ENCODE measurements around the gene CBX1. TPM values are rescaled to one million over a fixed set of nuclear protein-coding genes. Genes with fewer than 3 reads are reported as not detected.

The CBX1 gene
- total RNA-seq, 1 experiment from 2014 or later, result 157 TPM

- H3K27ac ChIP-seq (ENCODE audit: low read length), result no peak overlapping the region
- DNase-seq (ENCODE audit: low read depth, low spot score) (no peak), ATAC-seq (no peak)
- POLR2A ChIA-PET, result no interaction called here
- no peak overlapping the region for H3K4me3 ChIP-seq (ENCODE audit: low read depth in 2 of 2, low read length in 2 of 2)
- no peaks in the 10 kb centered on the region for H3K27me3 ChIP-seq (ENCODE audit: control insufficient read depth, insufficient read depth, low read length)
- no TSS peak for BruUV-seq (replicated peaks)
- TF ChIP-seq REST (IDR thresholded peaks at IDR 0.05; ENCODE audit: insufficient read depth in 1 of 2, low read depth in 2 of 2, low read length in 1 of 2), result no peak
- TF ChIP-seq SIN3A (IDR thresholded peaks at IDR 0.05; ENCODE audit: borderline replicate concordance, insufficient read depth, low read depth, low read length), result no peak
- TF ChIP-seq CTCF (IDR thresholded peaks at IDR 0.05), result no peak
- no peak for TF ChIP-seq POLR2AphosphoS5 (IDR thresholded peaks at IDR 0.05; ENCODE audit: low read depth, low read length)
- no peak for TF ChIP-seq TCF7L2 (IDR thresholded peaks at IDR 0.05; ENCODE audit: low read depth, low read length)
- in situ Hi-C loops (cut with HindIII; ENCODE audit: low pct_unique_long_range_greater_than_20kb, low sequenced_read_pairs) (no loop called here), intact Hi-C loops (cut with micrococcal nuclease; ENCODE audit: unreplicated experiment) (no loop called here)
- no peaks in the 10 kb centered on the region for H3K9me3 ChIP-seq (ENCODE audit: control insufficient read depth, insufficient read depth, low read depth, low read length)
- CTCF ChIA-PET, result no interaction called here
- H3K4me1 ChIP-seq (ENCODE audit: control insufficient read depth, insufficient read depth, low read length), result peaks cover 8% of the 10 kb centered on the region; the same call in 1 of the 2 replicates
- H3K36me3 ChIP-seq (ENCODE audit: control insufficient read depth, insufficient read depth, low read length), result peaks cover 7% of the 10 kb centered on the region; the same call in 1 of the 2 replicates
Measured at GRCh38 chr17:48104440-48104839, 3.2 kb upstream of the CBX1 start.

- H3K4me1 ChIP-seq (ENCODE audit: control insufficient read depth, insufficient read depth, low read length), result peaks cover 7% of the 10 kb centered on the region
- TF ChIP-seq TCF7L2 (IDR thresholded peaks at IDR 0.05; ENCODE audit: low read depth, low read length) (no peak), REST (IDR thresholded peaks at IDR 0.05; ENCODE audit: insufficient read depth in 1 of 2, low read depth in 2 of 2, low read length in 1 of 2) (no peak), SIN3A (IDR thresholded peaks at IDR 0.05; ENCODE audit: borderline replicate concordance, insufficient read depth, low read depth, low read length) (no peak), POLR2AphosphoS5 (IDR thresholded peaks at IDR 0.05; ENCODE audit: low read depth, low read length) (no peak), CTCF (IDR thresholded peaks at IDR 0.05) (no peak)
- peak overlapping the region; percentile 9 for H3K27ac ChIP-seq (ENCODE audit: low read length)
- DNase-seq (ENCODE audit: low read depth, low spot score), result no peak
- in situ Hi-C loops (cut with HindIII; ENCODE audit: low pct_unique_long_range_greater_than_20kb, low sequenced_read_pairs) (no loop called here), intact Hi-C loops (cut with micrococcal nuclease; ENCODE audit: unreplicated experiment) (no loop called here)
- no peak for ATAC-seq
- no peaks in the 10 kb centered on the region for H3K27me3 ChIP-seq (ENCODE audit: control insufficient read depth, insufficient read depth, low read length)
- no peaks in the 10 kb centered on the region for H3K9me3 ChIP-seq (ENCODE audit: control insufficient read depth, insufficient read depth, low read depth, low read length)
- BruUV-seq (replicated peaks), result no TSS peak
- POLR2A ChIA-PET, result interaction anchor here (0.6 kb wide), 1 partner anchor 186 kb away, joined by 4 read pairs; no protein-coding TSS in a partner anchor
- peaks cover 7% of the 10 kb centered on the region; the same call in 1 of the 2 replicates for H3K36me3 ChIP-seq (ENCODE audit: control insufficient read depth, insufficient read depth, low read length)
- H3K4me3 ChIP-seq (ENCODE audit: low read depth in 2 of 2, low read length in 2 of 2), result no peak overlapping the region
- CTCF ChIA-PET, result no interaction called here
Measured at GRCh38 chr17:48102798-48103715, 1.8 kb upstream of the CBX1 start.
